ENCODE measurements around the gene BROX. TPM values are rescaled to one million over a fixed set of nuclear protein-coding genes. Genes with fewer than 3 reads are reported as not detected.
"Not testable (repeated sequence)": the region's sequence is repeated elsewhere in the genome, so short reads cannot be mapped to it uniquely, and the experiment has no call there.

Gene BROX
- total and polyA plus RNA-seq, 7 donors: 10.1 to 37.2 (median 29.5) TPM

DNA sequence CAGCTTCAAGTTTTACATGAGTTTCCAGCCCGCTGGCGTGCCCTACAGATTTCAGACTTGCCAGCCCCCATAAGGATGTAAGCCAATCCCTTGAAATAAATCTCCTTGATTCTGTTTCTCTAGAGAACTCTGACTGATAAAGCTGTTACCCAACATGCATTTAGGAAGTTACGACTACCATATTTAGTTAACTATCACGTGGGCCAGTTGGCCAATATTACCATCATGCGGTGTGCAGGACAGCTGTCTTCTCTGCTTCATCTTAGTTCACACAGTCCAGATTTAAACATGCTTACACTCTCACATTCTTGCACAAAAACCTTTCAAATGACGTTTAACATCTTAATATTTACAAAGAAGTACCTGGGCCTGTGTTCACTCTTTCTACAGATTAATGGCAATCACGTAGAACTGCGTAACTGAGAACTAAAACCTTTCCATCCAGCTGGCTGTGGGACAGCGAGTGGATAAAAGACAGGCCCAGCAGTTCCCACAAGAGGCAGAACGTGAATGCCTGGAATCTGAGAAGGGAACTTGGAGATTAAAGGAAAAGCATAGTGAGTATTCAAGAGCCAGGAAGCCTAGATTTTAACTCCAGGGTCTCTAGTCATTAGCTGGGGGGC, 45.4 kb downstream of the BROX start:
- peak in 3 of 4 donors; percentile 42 to 77 (median 75) for ATAC-seq
- no peak for DNase-seq
- H3K27ac ChIP-seq: no peak overlapping the region
- 38 to 44% (median 40%) methylated on average over 10 of the region's 10 CpGs for WGBS, 3 donors
- TF ChIP-seq, protein P1, sequence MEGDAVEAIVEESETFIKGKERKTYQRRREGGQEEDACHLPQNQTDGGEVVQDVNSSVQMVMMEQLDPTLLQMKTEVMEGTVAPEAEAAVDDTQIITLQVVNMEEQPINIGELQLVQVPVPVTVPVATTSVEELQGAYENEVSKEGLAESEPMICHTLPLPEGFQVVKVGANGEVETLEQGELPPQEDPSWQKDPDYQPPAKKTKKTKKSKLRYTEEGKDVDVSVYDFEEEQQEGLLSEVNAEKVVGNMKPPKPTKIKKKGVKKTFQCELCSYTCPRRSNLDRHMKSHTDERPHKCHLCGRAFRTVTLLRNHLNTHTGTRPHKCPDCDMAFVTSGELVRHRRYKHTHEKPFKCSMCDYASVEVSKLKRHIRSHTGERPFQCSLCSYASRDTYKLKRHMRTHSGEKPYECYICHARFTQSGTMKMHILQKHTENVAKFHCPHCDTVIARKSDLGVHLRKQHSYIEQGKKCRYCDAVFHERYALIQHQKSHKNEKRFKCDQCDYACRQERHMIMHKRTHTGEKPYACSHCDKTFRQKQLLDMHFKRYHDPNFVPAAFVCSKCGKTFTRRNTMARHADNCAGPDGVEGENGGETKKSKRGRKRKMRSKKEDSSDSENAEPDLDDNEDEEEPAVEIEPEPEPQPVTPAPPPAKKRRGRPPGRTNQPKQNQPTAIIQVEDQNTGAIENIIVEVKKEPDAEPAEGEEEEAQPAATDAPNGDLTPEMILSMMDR (IDR thresholded peaks at IDR 0.05): no peak
- no peaks in the 10 kb centered on the region for H3K9me3 ChIP-seq
- H3K36me3 ChIP-seq (ENCODE audit: insufficient read depth in 1 of 2, low read depth in 1 of 2): no peaks in the 10 kb centered on the region
- intact Hi-C loops (cut with DNase I): no loop called here
- H3K4me3 ChIP-seq: no peak overlapping the region
- H3K4me1 ChIP-seq: no peaks in the 10 kb centered on the region
- H3K27me3 ChIP-seq (ENCODE audit: insufficient read depth in 3 of 3, low read length in 2 of 3): no peaks in the 10 kb centered on the region

GRCh38 chr1:222759451-222760035, 47.2 kb downstream of the BROX start:
- TF ChIP-seq, protein P1 (IDR thresholded peaks at IDR 0.05): no peak
- Histone ChIP-seq H3K4me3 (no peak overlapping the region), H3K9me3 (no peaks in the 10 kb centered on the region), H3K27ac (no peak overlapping the region), H3K4me1 (no peaks in the 10 kb centered on the region), H3K27me3 (ENCODE audit: insufficient read depth in 3 of 3, low read length in 2 of 3) (no peaks in the 10 kb centered on the region), H3K36me3 (ENCODE audit: insufficient read depth in 1 of 2, low read depth in 1 of 2) (no peaks in the 10 kb centered on the region)
- intact Hi-C loops (cut with DNase I): no loop called here
- no peak for ATAC-seq
- 73 to 85% (median 74%) methylated on average over 5 of the region's 5 CpGs for WGBS, 3 donors
- no peak for DNase-seq

DNA sequence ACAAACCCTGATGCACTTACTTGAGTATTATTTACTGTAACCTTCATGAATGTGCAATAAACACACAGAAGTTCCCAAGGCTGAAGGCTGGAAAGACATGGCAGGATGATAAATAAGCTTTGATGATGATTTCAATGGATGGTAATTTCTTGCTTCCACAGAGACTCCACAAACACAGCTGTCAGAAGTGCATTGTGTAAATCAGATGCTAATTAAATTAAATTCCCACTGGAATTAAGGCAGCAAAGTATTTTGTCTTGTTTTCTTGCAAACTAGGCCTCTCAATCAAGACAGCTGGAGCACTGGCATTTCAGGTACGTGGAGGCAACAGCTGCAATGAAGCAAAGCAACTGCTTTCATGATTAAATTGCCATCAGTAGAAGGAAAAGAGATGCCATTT, 48.7 kb downstream of the BROX start:
- Histone ChIP-seq H3K27me3 (ENCODE audit: insufficient read depth in 3 of 3, low read length in 2 of 3) (no peaks in the 10 kb centered on the region), H3K27ac (no peak overlapping the region), H3K9me3 (no peaks in the 10 kb centered on the region), H3K36me3 (ENCODE audit: insufficient read depth in 1 of 2, low read depth in 1 of 2) (no peaks in the 10 kb centered on the region), H3K4me3 (no peak overlapping the region), H3K4me1 (no peaks in the 10 kb centered on the region)
- ATAC-seq (no peak), DNase-seq (no peak)
- TF ChIP-seq, protein P1 (IDR thresholded peaks at IDR 0.05): no peak
- intact Hi-C loops (cut with DNase I): no loop called here
- 25 to 43% (median 39%) methylated on average over 1 of the region's 1 CpG for WGBS, 3 donors

- H3K4me1 ChIP-seq; H3K9me3 ChIP-seq; DNase-seq; intact Hi-C loops (cut with DNase I); H3K4me3 ChIP-seq; ATAC-seq; H3K27me3 ChIP-seq (ENCODE audit: insufficient read depth in 3 of 3, low read length in 2 of 3); H3K36me3 ChIP-seq (ENCODE audit: insufficient read depth in 1 of 2, low read depth in 1 of 2); H3K27ac ChIP-seq: not testable (repeated sequence)
- 48 to 99% (median 67%) methylated on average over 3 to 4 of the region's 4 CpGs for WGBS, 3 donors
Observed at GRCh38 chr1:222762178-222762577, 49.8 kb downstream of the BROX start.

GRCh38 chr1:222767152-222767571, 54.8 kb downstream of the BROX start:
- Histone ChIP-seq H3K4me3 (no peak overlapping the region), H3K9me3 (peaks cover 14% of the 10 kb centered on the region), H3K27me3 (ENCODE audit: insufficient read depth in 3 of 3, low read length in 2 of 3) (no peaks in the 10 kb centered on the region), H3K36me3 (ENCODE audit: insufficient read depth in 1 of 2, low read depth in 1 of 2) (no peaks in the 10 kb centered on the region), H3K27ac (no peak overlapping the region), H3K4me1 (no peaks in the 10 kb centered on the region)
- 88 to 92% (median 90%) methylated on average over 5 of the region's 5 CpGs for WGBS, 3 donors
- intact Hi-C loops (cut with DNase I): no loop called here
- no peak for ATAC-seq
- TF ChIP-seq, protein P1 (IDR thresholded peaks at IDR 0.05): no peak
- DNase-seq: no peak

Data from psoas muscle (tissue), 8 donors.